ENCODE data around the gene IER3. TPM values are rescaled to one million over a fixed set of nuclear protein-coding genes. Genes with fewer than 3 reads are reported as not detected.

Gene IER3
- total and polyA plus RNA-seq, 9 of the 15 experiments (the other 6 are each of a cell fraction or from before 2014, with no cell fraction given) = 1.5 to 30.0 (median 11.5) TPM

DNA sequence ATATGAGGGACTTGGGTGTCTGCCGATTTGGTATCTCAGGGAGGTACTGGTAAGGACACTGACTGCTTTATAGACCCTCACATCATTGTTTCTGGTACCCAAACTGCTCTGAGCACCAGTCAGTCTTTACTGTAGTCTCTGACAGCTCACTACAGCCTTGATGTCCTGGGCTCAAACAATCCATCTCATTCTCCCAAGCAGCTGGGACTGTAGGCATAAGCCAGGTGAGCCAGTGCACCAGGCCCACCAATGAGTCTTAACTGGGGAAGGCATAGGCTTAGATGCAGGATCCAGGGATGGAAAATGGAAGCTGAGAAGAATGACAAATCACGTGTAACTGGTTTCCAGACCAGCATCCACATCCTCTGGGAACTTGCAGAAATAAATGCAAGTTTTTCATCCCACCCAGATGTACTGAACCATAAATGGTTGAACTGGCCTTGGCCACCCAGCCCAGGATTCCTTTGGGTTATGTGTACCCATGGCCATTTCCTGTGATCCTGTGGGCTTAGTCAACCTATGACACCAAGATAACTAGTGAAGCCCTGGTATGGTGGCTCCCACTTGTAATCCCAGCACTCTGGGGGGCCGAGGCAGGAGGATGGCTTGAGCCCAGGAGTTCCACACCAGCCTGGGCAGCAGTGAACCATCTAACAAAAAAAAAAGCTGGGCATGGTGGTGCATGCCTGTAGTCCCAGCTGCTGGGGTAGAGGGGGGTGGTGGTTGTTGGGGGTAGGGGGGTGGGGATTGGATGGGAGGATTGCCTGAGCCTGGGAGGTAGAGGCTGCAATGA, 18.4 kb downstream of the IER3 start (continued):
- TF ChIP-seq GMEB1 (CRISPR knock-in tag; IDR thresholded peaks at IDR 0.05) = no peak
- TF ChIP-seq ZC3H11A (IDR thresholded peaks at IDR 0.05; ENCODE audit: low read depth, low read length) = no peak
- TF ChIP-seq CBFB (CRISPR knock-in tag; IDR thresholded peaks at IDR 0.05) = no peak
- TF ChIP-seq NFE2 (IDR thresholded peaks at IDR 0.05; ENCODE audit: low read depth) = no peak
- TF ChIP-seq RBM15 (IDR thresholded peaks at IDR 0.05; ENCODE audit: insufficient read depth, low read length) = no peak
- peak; percentile 97 for TF ChIP-seq POLR2A (conservative IDR thresholded peaks at IDR 0.05)
- peak; percentile 5; the same call in 1 of the 2 replicates for TF ChIP-seq TSHZ1 (CRISPR knock-in tag; IDR thresholded peaks at IDR 0.05)
- no peak for TF ChIP-seq ARID2 (IDR thresholded peaks at IDR 0.05)
- TF ChIP-seq EGR1 (conservative IDR thresholded peaks at IDR 0.05) = no peak
- TF ChIP-seq SIX5 (IDR thresholded peaks at IDR 0.05; ENCODE audit: borderline replicate concordance in 1 of 2, insufficient read depth in 1 of 2, low read depth in 1 of 2, low read length in 2 of 2) = no peak
- TF ChIP-seq ZNF830 (CRISPR knock-in tag; IDR thresholded peaks at IDR 0.05) = peak; percentile 76; the same call in 1 of the 2 replicates
- TF ChIP-seq FOXP1 (CRISPR knock-in tag; IDR thresholded peaks at IDR 0.05) = peak; percentile 28; the same call in 1 of the 2 replicates
- no peak for TF ChIP-seq MAFG (tag; conservative IDR thresholded peaks at IDR 0.05)
- TF ChIP-seq, protein P1, sequence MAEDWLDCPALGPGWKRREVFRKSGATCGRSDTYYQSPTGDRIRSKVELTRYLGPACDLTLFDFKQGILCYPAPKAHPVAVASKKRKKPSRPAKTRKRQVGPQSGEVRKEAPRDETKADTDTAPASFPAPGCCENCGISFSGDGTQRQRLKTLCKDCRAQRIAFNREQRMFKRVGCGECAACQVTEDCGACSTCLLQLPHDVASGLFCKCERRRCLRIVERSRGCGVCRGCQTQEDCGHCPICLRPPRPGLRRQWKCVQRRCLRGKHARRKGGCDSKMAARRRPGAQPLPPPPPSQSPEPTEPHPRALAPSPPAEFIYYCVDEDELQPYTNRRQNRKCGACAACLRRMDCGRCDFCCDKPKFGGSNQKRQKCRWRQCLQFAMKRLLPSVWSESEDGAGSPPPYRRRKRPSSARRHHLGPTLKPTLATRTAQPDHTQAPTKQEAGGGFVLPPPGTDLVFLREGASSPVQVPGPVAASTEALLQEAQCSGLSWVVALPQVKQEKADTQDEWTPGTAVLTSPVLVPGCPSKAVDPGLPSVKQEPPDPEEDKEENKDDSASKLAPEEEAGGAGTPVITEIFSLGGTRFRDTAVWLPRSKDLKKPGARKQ (CRISPR knock-in tag; IDR thresholded peaks at IDR 0.05) = no peak
- TF ChIP-seq RNF2 (IDR thresholded peaks at IDR 0.05) = no peak
- no peak for TF ChIP-seq POU5F1 (IDR thresholded peaks at IDR 0.05; ENCODE audit: borderline replicate concordance, low read depth, low read length, partially characterized antibody)
- no peak for TF ChIP-seq ZNF316 (IDR thresholded peaks at IDR 0.05)
- no peak for TF ChIP-seq HDGF (IDR thresholded peaks at IDR 0.05)
- no peak for TF ChIP-seq MXI1 (IDR thresholded peaks at IDR 0.05; ENCODE audit: low read depth, low read length)
- TF ChIP-seq ZBTB17 (CRISPR knock-in tag; IDR thresholded peaks at IDR 0.05) = 0 out of 2 replicates have a peak, but pooled peaks have one; percentile 50
- no peak for TF ChIP-seq TBP (optimal IDR thresholded peaks at IDR 0.05; ENCODE audit: low read depth, low read length)
- TF ChIP-seq TCF7 (IDR thresholded peaks at IDR 0.05; ENCODE audit: borderline replicate concordance) = no peak
- TF ChIP-seq HDAC1 (IDR thresholded peaks at IDR 0.05) = no peak
